GM18511 (cell line): ENCODE data around the gene NAB1.
"Not testable (repeated sequence)": the region's sequence is repeated elsewhere in the genome, so short reads cannot be mapped to it uniquely, and the experiment has no call there.

ENCODE experiments used
- ATAC-seq: cut with Tn5 transposase; IDR thresholded peaks from one replicate; pipeline ENCODE4 v1.9.1; 2021; ENCODE audit warnings: mild to moderate bottlenecking, moderate library complexity; ENCODE audit not compliant: unreplicated experiment

NAB1 gene

GRCh38 chr2:190670182-190670946, 21.5 kb downstream of the NAB1 start:
- ATAC-seq, result peak; percentile 46

- peak; percentile 54 for ATAC-seq
These were observed 26.2 kb downstream of the NAB1 start for GRCh38 chr2:190674966-190675650.

GRCh38 chr2:190677255-190677654, 28.4 kb downstream of the NAB1 start:
- ATAC-seq, result no peak

DNA sequence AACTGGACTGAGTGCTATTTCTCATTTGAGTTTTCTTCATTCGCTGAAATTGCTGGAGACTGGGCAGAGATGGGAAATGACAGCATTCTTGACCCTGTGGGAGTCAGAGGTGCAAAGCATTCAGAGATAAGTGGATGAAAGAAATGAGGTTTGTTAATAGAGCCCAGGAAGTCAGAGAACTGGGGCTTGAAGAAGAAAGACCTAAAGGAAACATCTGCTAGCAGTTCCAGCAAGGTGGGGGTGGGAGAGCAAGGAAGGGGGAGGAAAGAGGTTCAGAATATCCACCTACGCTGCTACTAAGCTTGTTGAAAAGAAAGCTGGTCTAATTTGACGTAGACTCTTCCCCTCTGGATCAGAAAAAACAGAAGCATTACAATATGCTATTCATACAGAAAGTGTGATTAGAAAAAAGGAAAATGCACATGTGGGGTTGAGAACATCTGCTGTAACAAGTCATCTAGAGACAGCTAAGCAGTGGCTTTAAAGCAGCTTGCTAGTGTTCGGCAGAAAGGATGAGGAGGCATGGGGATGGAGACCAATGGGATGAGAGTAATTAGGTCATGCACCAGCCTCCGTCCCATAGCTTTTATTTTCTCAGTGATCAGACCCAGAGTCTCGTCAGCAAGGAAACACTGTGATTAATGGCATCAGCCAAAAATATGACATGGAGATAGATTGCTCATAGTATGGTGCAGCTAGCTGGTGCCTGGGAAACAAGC, 29.7 kb downstream of the NAB1 start:
- peak; percentile 68 for ATAC-seq

DNA sequence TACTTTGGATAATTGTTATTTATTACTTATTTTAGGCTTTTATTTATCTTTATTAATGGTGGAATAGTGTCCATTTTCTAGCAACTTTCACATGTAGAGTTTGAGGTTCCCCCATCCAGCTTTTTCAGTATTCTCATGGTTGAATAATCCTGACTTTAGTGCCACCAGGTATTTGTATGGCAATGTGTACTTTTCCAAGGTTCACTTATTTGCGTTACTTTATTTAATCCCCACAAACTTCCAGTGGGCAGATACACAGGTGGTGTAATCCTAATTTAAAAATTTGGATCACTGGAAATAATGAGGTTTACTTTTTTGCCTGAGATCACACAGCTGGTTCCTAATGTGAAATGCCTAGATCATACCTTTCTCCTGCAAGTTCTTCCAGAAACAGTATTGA, 30.5 kb downstream of the NAB1 start:
- no peak for ATAC-seq

- ATAC-seq, result peak; percentile 58
These were observed 31.1 kb downstream of the NAB1 start for GRCh38 chr2:190679813-190680591.

- ATAC-seq, result no peak
These were observed 33.3 kb downstream of the NAB1 start for GRCh38 chr2:190682168-190682567.

DNA sequence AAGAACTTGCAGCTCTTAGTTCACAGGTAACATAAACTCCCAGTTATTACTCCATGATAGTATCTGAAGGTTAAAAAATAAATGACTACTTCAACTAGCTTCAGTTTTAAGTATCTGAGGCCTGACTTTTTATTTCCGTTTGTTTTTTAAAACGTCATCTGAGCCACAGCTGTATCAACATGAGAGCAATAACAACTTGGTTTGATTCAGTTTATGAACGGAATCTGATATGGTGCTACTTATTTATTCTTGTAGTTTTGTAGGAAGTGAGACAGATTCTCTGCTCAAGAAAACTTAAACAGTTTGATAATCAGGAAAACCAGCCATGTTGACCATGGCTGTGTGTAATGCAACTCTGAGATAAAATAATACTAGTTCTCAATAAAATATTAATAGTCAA, 34.9 kb downstream of the NAB1 start:
- ATAC-seq, result no peak

DNA sequence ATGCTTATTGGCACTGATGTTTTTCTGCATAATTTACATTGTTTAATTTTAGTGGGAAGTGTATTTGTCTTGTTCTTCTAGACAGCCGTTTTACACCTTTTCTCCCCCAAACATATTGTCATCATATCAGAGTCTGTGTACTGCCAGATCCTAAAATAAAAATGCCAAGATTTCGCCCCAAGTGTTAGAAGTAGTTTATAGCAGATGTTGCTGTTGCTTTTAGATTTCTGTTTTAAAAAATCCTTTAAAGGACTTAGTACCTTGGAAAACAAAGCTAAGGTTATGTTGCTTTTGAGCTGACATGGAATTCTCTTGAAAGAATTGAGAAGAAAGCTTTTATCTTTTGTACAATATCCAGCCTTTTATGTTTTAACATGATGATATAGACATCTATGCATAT, 36.0 kb downstream of the NAB1 start:
- ATAC-seq, result no peak

- no peak for ATAC-seq
These were observed 36.5 kb downstream of the NAB1 start for GRCh38 chr2:190685333-190685732.

- ATAC-seq, result peak; percentile 62
These were observed 44.8 kb downstream of the NAB1 start for GRCh38 chr2:190693533-190694232.

GRCh38 chr2:190694479-190694878, 45.6 kb downstream of the NAB1 start:
- no peak for ATAC-seq

GRCh38 chr2:190695739-190696138, 46.9 kb downstream of the NAB1 start:
- peak; percentile 71 for ATAC-seq

DNA sequence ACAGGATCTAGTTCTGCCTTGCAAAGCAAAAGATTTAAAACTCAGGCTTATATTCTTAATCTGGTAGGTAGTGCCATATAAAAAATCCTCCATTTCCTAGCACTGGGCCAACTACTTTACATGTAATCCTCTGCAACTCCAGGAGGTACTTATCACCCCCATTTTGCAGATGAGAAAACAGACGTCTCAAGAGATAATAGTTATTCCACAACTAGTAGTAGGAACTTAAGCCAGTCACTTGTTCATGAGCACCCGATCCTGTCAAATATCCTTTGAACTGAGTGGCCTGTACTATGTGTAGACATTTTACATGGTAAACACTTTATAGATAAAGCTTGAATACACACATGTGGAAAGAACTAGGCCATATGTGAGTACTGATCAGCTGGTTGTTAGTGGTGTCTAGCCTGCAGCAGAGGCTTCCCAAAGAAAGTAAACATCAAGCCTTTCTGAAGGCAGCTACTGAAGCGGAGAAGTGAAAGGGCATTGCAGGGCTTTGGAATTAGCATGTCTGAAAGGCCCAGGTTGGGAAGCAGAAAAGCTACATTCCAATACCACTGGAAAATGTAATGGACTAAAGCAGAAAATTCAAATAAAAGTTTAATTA, 48.0 kb downstream of the NAB1 start:
- ATAC-seq, result no peak

- no peak for ATAC-seq
These were observed 48.5 kb downstream of the NAB1 start for GRCh38 chr2:190697421-190697820.

GRCh38 chr2:190698895-190699294, 50.0 kb downstream of the NAB1 start:
- ATAC-seq, result no peak

GRCh38 chr2:190701586-190701985, 52.7 kb downstream of the NAB1 start:
- peak; percentile 81 for ATAC-seq

GRCh38 chr2:190705280-190705679, 56.4 kb downstream of the NAB1 start:
- no peak for ATAC-seq

- no peak for ATAC-seq
These were observed 58.8 kb downstream of the NAB1 start for GRCh38 chr2:190707726-190708125.

GRCh38 chr2:190708650-190709049, 59.8 kb downstream of the NAB1 start:
- not testable (repeated sequence) for ATAC-seq
